K562 (cell line): ENCODE data around the gene IL6R. TPM values are rescaled to one million over a fixed set of nuclear protein-coding genes. Genes with fewer than 3 reads are reported as not detected.

ENCODE experiments used
- BACH1 ChIP-seq: fragments of 200-800 bp; sonication (Bioruptor generic); IDR thresholded peaks from 2 replicates; pipeline ENCODE4 v1.6.1; 2016; ENCODE audit warnings: missing genetic modification characterization, missing compliant biosample characterization
- EP300 ChIP-seq: IDR thresholded peaks from 2 replicates; pipeline ENCODE4 v1.6.1; 2012; ENCODE audit warnings: low read length, improper control_type of control experiment
- EZH2 ChIP-seq: IDR thresholded peaks from 2 replicates; pipeline ENCODE4 v1.6.1; 2012; ENCODE audit warnings: low read depth, mild to moderate bottlenecking, inconsistent platforms, low read length, borderline replicate concordance
- HCFC1 ChIP-seq: IDR thresholded peaks from 2 replicates; pipeline ENCODE4 v1.6.1; 2012; ENCODE audit warnings: low read depth, low read length, improper control_type of control experiment
- HNRNPH1 ChIP-seq: fragments of 200-400 bp; formaldehyde crosslinking; optimal IDR thresholded peaks from 2 replicates; pipeline ENCODE3; 2017; ENCODE audit warnings: low read depth, mild to moderate bottlenecking, low read length, moderate library complexity
- HNRNPLL ChIP-seq: fragments of 200-400 bp; formaldehyde crosslinking; IDR thresholded peaks from 2 replicates; pipeline ENCODE4 v1.6.1; 2017; ENCODE audit warnings: low read length, low read depth, mild to moderate bottlenecking; ENCODE audit not compliant: poor library complexity, severe bottlenecking
- MAZ ChIP-seq, 2 experiments: fragments of 450-650 bp in 1 of 2; sonication (generic) in 1 of 2; formaldehyde crosslinking; IDR thresholded peaks in 1 of 2; conservative IDR thresholded peaks in 1 of 2; 2 replicates each; pipeline versions ENCODE4 v1.4.0 to v1.5.0; 2020; ENCODE audit warnings: mild to moderate bottlenecking in 1 of 2, missing genetic modification reagents in 1 of 2
- MBD2 ChIP-seq: sonication (generic); IDR thresholded peaks from 2 replicates; pipeline ENCODE4 v1.6.1; 2016; ENCODE audit warnings: low read depth, borderline replicate concordance
- NFATC3 ChIP-seq: fragments of 450-650 bp; IDR thresholded peaks from 2 replicates; pipeline ENCODE4 v1.6.1; 2017; ENCODE audit warnings: mild to moderate bottlenecking
- PML ChIP-seq: IDR thresholded peaks from 2 replicates; pipeline ENCODE4 v1.6.1; 2012; ENCODE audit warnings: low read length, inconsistent platforms
- POLR3G ChIP-seq: IDR thresholded peaks from 2 replicates; pipeline ENCODE4 v1.6.1; 2011; ENCODE audit not compliant: insufficient read length, insufficient replicate concordance; ENCODE audit errors: extremely low read depth
- RAD51 ChIP-seq: fragments of 450-650 bp; IDR thresholded peaks from 2 replicates; pipeline ENCODE4 v1.7.1; 2016; ENCODE audit warnings: low read depth, mild to moderate bottlenecking, borderline replicate concordance
- SOX6 ChIP-seq: fragments of 450-650 bp; IDR thresholded peaks from 2 replicates; pipeline ENCODE4 v1.6.1; 2014; ENCODE audit warnings: mild to moderate bottlenecking
- SRF ChIP-seq, 2 experiments: fragments of 250-450, 450-650 bp in 1 of 2; sonication (Bioruptor Pico) in 1 of 2; sonication (generic) in 1 of 2; formaldehyde crosslinking; IDR thresholded peaks; 2 replicates each; pipeline versions ENCODE4 v1.5.0 to v1.5.1; 2020 to 2022; ENCODE audit warnings: mild to moderate bottlenecking in 1 of 2, missing genetic modification reagents in 1 of 2
- STAG1 ChIP-seq: sonication (generic); formaldehyde crosslinking; IDR thresholded peaks from 2 replicates; pipeline ENCODE4 v1.5.0; 2020; ENCODE audit warnings: missing genetic modification reagents, borderline replicate concordance
- THRAP3 ChIP-seq: fragments of 450-650 bp; IDR thresholded peaks from 2 replicates; pipeline ENCODE4 v1.6.1; 2016; ENCODE audit warnings: mild to moderate bottlenecking, inconsistent platforms, borderline replicate concordance
- ZBTB17 ChIP-seq: fragments of 450-650 bp; formaldehyde crosslinking; IDR thresholded peaks from 2 replicates; pipeline ENCODE4 v1.4.0; 2020; ENCODE audit warnings: mild to moderate bottlenecking
- ZNF354B ChIP-seq: fragments of 250-450 bp; sonication (Bioruptor Pico); IDR thresholded peaks from 2 replicates; pipeline ENCODE4 v1.4.0; 2020
- ZNF384 ChIP-seq: IDR thresholded peaks from 2 replicates; pipeline ENCODE4 v1.6.1; 2012; ENCODE audit warnings: low read depth, low read length, improper control_type of control experiment
- polyA plus RNA-seq, 8 experiments: library from polyadenylated mRNA; depleted of rRNA in 4 of 8; stranded (reverse) in 5 of 8; unstranded in 3 of 8; fragments of >200 nt; fragmentation: Nextera tagmentation in 2 of 8; fragmentation: Illumina TruSeq in 1 of 8; extraction: Ambion mirVana in 2 of 8; extraction: Trizol in 1 of 8; gene quantifications; 2 replicates each; pipeline versions ENCODE4 v1.2.1 to v1.2.3, GENCODE V29; 2011 to 2014; ENCODE audit warnings: inconsistent platforms in 1 of 8, missing spikeins in 1 of 8
- total RNA-seq, 7 experiments: library from RNA; depleted of rRNA in 6 of 7; stranded (reverse); fragments of >200 nt in 6 of 7; fragmentation: Illumina TruSeq in 2 of 7; extraction: Trizol in 2 of 7; gene quantifications; 2 replicates each; pipeline versions ENCODE4 v1.2.1 to v1.2.3, GENCODE V29; 2011 to 2021; ENCODE audit warnings: low replicate concordance in 1 of 7
- TF ChIP-seq, protein P1 (sequence below), 2 experiments: fragments of 450-650 bp; formaldehyde crosslinking in 1 of 2; IDR thresholded peaks; 2 replicates each; pipeline versions ENCODE4 v1.4.0 to v1.6.1; 2014 to 2020; ENCODE audit warnings: mild to moderate bottlenecking in 2 of 2, borderline replicate concordance in 1 of 2, low read depth in 1 of 2

IL6R gene
- total and polyA plus RNA-seq, 9 of the 15 experiments (the other 6 are each of a cell fraction or from before 2014, with no cell fraction given), result 0.05 to 1.1 (median 0.11) TPM; not detected in 2

DNA sequence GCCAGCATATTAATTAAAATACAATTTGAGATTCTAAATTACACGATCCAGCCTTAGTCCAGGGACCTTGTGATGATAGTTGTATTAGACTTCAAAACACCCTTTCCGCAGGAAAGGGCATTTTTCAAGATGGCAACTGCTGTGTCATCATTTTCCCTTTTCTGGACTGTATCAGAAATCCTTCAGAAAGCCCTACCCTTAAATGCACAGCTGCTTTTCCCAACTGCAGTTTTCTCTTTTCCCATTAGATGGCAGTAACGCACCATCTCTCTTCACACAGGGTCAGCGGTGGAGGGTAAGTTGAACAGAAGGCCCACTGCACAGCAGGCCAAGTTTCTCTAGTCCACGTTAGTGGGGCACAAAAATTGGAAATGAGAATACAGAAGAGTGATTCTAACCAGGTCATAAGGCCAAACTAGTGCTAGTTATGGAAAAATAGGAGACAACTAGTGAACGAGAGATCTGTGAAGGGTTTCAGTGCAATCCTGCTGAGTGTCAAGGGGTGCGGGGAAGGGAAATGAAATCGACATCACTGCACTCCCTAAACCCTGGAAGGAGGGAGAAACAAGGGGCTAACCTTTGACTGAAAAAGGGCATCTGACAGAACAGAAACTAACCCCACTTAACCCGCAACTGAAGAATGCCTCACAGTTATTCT is 74.8 kb downstream of the IL6R start (continued):
- TF ChIP-seq POLR3G (no peak), EP300 (0 out of 2 replicates have a peak, but pooled peaks have one; percentile 7), RAD51 (no peak), NFATC3 (no peak), SRF (CRISPR knock-in tag; IDR thresholded peaks at IDR 0.05) (peak in 1 of 2 experiments; percentile 87; a peak in 2 of 4 replicates), BACH1 (tag) (peak; percentile 78), THRAP3 (0 out of 2 replicates have a peak, but pooled peaks have one; percentile 59), PML (no peak), HCFC1 (peak; percentile 30; the same call in 1 of the 2 replicates), HNRNPLL (no peak), MAZ (CRISPR knock-in tag; conservative IDR thresholded peaks at IDR 0.05 in 1 of 2, IDR thresholded peaks at IDR 0.05 in 1 of 2) (peak in 1 of 2 experiments; percentile 18; a peak in 1 of 4 replicates), ZNF354B (CRISPR knock-in tag) (no peak), MBD2 (no peak), ZNF384 (0 out of 2 replicates have a peak, but pooled peaks have one; percentile 13), SOX6 (no peak), ZBTB17 (no peak), HNRNPH1 (no peak), EZH2 (no peak), STAG1 (CRISPR knock-in tag) (peak; percentile 42; the same call in 1 of the 2 replicates)
- TF ChIP-seq, protein P1, sequence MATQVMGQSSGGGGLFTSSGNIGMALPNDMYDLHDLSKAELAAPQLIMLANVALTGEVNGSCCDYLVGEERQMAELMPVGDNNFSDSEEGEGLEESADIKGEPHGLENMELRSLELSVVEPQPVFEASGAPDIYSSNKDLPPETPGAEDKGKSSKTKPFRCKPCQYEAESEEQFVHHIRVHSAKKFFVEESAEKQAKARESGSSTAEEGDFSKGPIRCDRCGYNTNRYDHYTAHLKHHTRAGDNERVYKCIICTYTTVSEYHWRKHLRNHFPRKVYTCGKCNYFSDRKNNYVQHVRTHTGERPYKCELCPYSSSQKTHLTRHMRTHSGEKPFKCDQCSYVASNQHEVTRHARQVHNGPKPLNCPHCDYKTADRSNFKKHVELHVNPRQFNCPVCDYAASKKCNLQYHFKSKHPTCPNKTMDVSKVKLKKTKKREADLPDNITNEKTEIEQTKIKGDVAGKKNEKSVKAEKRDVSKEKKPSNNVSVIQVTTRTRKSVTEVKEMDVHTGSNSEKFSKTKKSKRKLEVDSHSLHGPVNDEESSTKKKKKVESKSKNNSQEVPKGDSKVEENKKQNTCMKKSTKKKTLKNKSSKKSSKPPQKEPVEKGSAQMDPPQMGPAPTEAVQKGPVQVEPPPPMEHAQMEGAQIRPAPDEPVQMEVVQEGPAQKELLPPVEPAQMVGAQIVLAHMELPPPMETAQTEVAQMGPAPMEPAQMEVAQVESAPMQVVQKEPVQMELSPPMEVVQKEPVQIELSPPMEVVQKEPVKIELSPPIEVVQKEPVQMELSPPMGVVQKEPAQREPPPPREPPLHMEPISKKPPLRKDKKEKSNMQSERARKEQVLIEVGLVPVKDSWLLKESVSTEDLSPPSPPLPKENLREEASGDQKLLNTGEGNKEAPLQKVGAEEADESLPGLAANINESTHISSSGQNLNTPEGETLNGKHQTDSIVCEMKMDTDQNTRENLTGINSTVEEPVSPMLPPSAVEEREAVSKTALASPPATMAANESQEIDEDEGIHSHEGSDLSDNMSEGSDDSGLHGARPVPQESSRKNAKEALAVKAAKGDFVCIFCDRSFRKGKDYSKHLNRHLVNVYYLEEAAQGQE (IDR thresholded peaks at IDR 0.05; ENCODE audit: borderline replicate concordance), result peak; percentile 89
- TF ChIP-seq, protein P1 (CRISPR knock-in tag; IDR thresholded peaks at IDR 0.05; ENCODE audit: low read depth), result no peak
